Muscle of leg (tissue), 11 donors: ENCODE results near the gene OR7C1. TPM values are rescaled to one million over a fixed set of nuclear protein-coding genes. Genes with fewer than 3 reads are reported as not detected.
"Not testable (repeated sequence)": the region's sequence is repeated elsewhere in the genome, so short reads cannot be mapped to it uniquely, and the experiment has no call there.

Experiments
- DNase-seq: peaks from one replicate; pipeline ENCODE4 v3.0.0; 2013
- H3K27ac ChIP-seq: one replicate; pipeline ENCODE4 v1.5.1; 2013; ENCODE audit warnings: mild to moderate bottlenecking, low read length, control low read depth
- H3K27me3 ChIP-seq: one replicate; pipeline ENCODE4 v1.6.1; 2013; ENCODE audit warnings: low read length; ENCODE audit not compliant: control insufficient read depth, insufficient read depth
- H3K36me3 ChIP-seq: one replicate; pipeline ENCODE4 v1.6.1; 2013; ENCODE audit warnings: low read length; ENCODE audit not compliant: control insufficient read depth, insufficient read depth
- H3K4me1 ChIP-seq: one replicate; pipeline ENCODE4 v1.6.1; 2013; ENCODE audit warnings: low read length; ENCODE audit not compliant: control insufficient read depth, insufficient read depth
- H3K4me3 ChIP-seq: one replicate; pipeline ENCODE4 v1.5.1; 2013; ENCODE audit warnings: low read length, control low read depth
- H3K9me3 ChIP-seq: replicated peaks from 2 replicates; pipeline ENCODE4 v1.6.1; 2013; ENCODE audit warnings: low read depth, low read length; ENCODE audit not compliant: control insufficient read depth
- WGBS: methylation state at CpG from one replicate; pipeline ENCODE4 v1.1.5; 2013; ENCODE audit warnings: missing lambda C conversion rate; ENCODE audit not compliant: insufficient coverage; 5-methylcytosine and 5-hydroxymethylcytosine counted together
- polyA plus RNA-seq, 8 donors: library from polyadenylated mRNA; unstranded; fragments of 120-200 nt; gene quantifications; one replicate each; pipeline versions ENCODE4 v1.2.1 to v1.2.3, GENCODE V29; 2013; ENCODE audit warnings: inconsistent platforms in 1 of 8, low replicate concordance in 1 of 8; ENCODE audit not compliant: insufficient read length in 8 of 8, insufficient read depth in 1 of 8
- total RNA-seq: library from RNA; stranded (reverse); fragments of 120-200 nt; gene quantifications from one replicate; pipeline ENCODE4 v1.2.4, GENCODE V29; 2013

Gene OR7C1
- total and polyA plus RNA-seq, 9 donors, result 0.04 to 0.29 (median 0.15) TPM

DNA sequence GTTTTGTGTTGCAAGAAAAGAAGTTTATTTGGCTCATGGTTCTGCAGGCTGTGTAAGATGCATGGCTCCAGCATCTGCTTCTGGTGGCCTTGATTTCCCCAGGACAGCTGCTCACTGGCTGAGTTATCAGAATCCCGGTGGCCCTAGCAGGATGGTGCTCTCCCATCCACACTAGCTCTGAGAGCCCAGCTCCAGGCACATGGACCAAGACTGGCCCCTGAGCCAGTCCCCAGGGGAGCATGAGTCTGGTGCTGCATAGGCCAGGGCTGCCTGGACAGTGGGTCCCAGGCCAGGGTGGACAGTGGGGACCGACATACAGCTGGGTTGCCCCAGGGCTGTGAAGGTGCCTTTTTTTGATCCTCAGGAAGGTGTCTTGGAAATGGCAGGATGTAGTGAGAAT lies 67.0 kb downstream of the OR7C1 start:
- Histone ChIP-seq H3K27ac (no peak overlapping the region), H3K4me3 (no peak overlapping the region), H3K36me3 (no peaks in the 10 kb centered on the region), H3K9me3 (no peaks in the 10 kb centered on the region), H3K4me1 (no peaks in the 10 kb centered on the region), H3K27me3 (no peaks in the 10 kb centered on the region)
- no peak for DNase-seq
- WGBS, result 93% methylated on average over 2 of the region's 2 CpGs

- Histone ChIP-seq H3K4me3 (no peak overlapping the region), H3K4me1 (no peaks in the 10 kb centered on the region), H3K27ac (no peak overlapping the region), H3K36me3 (no peaks in the 10 kb centered on the region), H3K27me3 (no peaks in the 10 kb centered on the region), H3K9me3 (no peaks in the 10 kb centered on the region)
- no peak for DNase-seq
- WGBS, result no CpG with 5 or more reads among the region's 2 CpGs
These were observed 67.5 kb downstream of the OR7C1 start for GRCh38 chr19:14767466-14767971.

GRCh38 chr19:14765841-14766240 lies 69.1 kb downstream of the OR7C1 start:
- H3K4me1 ChIP-seq, H3K9me3 ChIP-seq, DNase-seq, H3K27me3 ChIP-seq, H3K4me3 ChIP-seq, H3K27ac ChIP-seq, H3K36me3 ChIP-seq: not testable (repeated sequence)
- WGBS, result no CpG with 5 or more reads among the region's 15 CpGs

DNA sequence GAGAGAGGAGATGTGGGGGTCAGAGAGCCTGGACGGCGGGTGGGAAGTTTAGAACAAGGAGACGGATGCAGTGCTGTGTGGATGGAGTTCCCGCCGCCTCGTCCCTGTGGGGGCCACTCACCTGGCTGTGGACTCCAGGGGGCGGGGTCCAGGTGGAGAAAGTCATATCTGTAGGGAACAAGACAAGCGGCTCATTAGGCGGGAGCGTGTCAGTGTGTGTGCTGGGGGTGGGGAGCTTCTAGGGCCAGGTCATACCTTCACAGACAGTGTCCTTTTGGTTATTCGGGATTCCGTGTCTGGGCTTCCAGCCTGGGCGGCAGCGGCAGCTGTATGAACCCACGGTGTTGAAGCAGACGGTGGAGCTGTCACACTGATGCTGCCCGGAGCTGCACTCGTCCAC lies 69.6 kb downstream of the OR7C1 start:
- WGBS, result no CpG with 5 or more reads among the region's 18 CpGs
- not testable (repeated sequence) for H3K27me3 ChIP-seq, H3K27ac ChIP-seq, DNase-seq, H3K4me3 ChIP-seq, H3K4me1 ChIP-seq, H3K36me3 ChIP-seq, H3K9me3 ChIP-seq

DNA sequence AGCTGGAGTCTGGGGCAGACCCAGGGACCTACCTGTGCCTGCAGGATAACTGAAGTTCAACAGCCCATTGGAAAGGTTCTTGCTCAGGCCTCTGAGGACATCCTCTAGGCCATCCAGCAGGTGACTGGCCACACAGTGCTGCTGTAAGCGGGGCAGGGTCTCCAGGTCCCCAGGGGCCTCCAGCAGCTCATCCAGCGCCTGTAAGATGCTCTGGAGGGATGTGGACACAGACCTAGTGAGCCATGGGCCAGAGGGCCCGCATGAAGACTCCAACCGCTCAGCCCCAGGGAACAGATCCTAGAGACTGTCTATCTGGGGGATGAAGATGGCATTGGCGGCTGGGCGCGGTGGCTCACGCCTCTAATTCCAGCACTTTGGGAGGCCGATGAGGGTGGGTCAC lies 70.6 kb downstream of the OR7C1 start:
- Histone ChIP-seq H3K9me3 (no peaks in the 10 kb centered on the region), H3K36me3 (no peaks in the 10 kb centered on the region), H3K4me1 (no peaks in the 10 kb centered on the region), H3K4me3 (no peak overlapping the region), H3K27me3 (no peaks in the 10 kb centered on the region), H3K27ac (no peak overlapping the region)
- DNase-seq, result no peak
- WGBS, result 82% methylated on average over 6 of the region's 9 CpGs

DNA sequence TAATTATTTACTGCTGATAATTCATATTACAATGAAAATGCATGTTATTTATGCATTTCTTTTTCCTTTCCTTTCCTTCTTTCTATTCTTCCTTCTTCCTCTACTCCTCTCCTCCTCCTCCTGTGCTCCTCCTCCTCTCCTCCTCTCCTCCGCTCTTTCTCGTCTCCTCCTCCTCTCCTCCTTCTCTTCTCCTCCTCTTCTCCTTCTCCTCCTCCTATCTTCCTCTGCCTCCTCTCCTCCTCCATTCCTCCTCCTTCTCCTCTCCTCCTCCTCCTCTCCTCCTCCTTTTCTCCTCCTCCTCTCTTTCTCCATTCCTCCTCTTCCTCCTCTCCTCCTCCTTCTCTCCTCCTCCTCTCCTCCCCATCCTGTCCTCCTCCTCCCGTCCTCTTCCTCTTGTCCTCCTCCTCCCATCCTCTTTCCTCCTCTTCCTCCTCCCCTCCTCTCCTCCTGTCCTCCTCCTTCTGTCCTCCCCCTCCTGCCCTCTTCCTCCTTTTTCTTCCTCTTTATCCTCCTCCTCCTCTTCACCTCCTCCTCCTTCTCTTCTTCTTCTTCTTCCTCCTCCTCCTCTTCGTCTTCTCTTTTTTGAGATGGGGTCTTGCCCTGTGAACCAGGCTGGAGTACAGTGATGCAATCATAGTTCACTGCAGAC lies 71.4 kb downstream of the OR7C1 start:
- Histone ChIP-seq H3K27ac (no peak overlapping the region), H3K4me3 (no peak overlapping the region), H3K4me1 (no peaks in the 10 kb centered on the region), H3K36me3 (no peaks in the 10 kb centered on the region), H3K27me3 (no peaks in the 10 kb centered on the region), H3K9me3 (no peaks in the 10 kb centered on the region)
- WGBS, result 73% methylated on average over 4 of the region's 4 CpGs
- no peak for DNase-seq

DNA sequence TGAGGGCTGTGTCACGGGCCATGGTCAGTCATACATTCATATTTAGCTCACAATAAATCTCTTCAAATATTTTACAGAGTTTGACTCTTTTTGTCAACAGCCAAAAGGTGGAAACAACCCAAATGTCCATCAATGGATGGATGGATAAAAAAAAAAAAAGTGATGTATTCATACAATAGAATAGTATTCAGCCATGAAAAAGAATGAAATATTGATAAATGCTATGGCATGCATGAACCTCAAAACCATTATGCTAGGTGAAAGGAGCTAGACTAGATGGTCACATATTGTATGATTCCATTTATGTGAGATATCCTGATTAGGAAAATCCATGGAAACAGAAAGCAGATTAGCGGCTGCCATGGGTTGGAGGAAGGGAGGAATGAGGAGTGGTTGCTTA lies 72.9 kb downstream of the OR7C1 start:
- DNase-seq, result no peak
- Histone ChIP-seq H3K4me3 (no peak overlapping the region), H3K4me1 (no peaks in the 10 kb centered on the region), H3K9me3 (no peaks in the 10 kb centered on the region), H3K36me3 (no peaks in the 10 kb centered on the region), H3K27ac (no peak overlapping the region), H3K27me3 (no peaks in the 10 kb centered on the region)
- 100% methylated on average over 1 of the region's 2 CpGs for WGBS

DNA sequence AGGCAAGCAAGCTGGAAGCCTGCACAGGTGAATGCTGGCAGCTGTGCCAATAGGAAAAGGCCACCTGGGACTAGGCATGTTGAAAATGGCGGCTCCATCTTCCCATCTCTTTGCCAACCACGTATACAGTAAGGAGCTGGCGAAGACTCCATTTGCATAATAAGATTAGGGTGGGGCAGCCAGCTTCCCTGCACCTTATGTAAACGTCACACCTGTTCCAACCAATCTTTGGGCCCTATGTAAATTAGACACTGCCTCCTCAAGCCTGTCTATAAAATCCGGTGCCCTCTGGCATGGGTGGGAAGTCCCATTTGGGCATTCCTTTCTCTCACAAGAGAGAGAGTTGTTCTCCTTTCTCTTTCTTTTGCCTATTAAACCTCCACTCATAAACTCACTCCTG lies 73.4 kb downstream of the OR7C1 start:
- no peaks in the 10 kb centered on the region for H3K4me1 ChIP-seq
- DNase-seq, result no peak
- H3K27ac ChIP-seq, result no peak overlapping the region
- no peak overlapping the region for H3K4me3 ChIP-seq
- 60% methylated on average over 2 of the region's 5 CpGs for WGBS
- H3K9me3 ChIP-seq, result no peaks in the 10 kb centered on the region
- no peaks in the 10 kb centered on the region for H3K36me3 ChIP-seq
- H3K27me3 ChIP-seq, result no peaks in the 10 kb centered on the region

GRCh38 chr19:14758816-14759215 lies 76.2 kb downstream of the OR7C1 start:
- Histone ChIP-seq H3K27ac (no peak overlapping the region), H3K4me3 (no peak overlapping the region), H3K27me3 (no peaks in the 10 kb centered on the region), H3K36me3 (no peaks in the 10 kb centered on the region), H3K4me1 (no peaks in the 10 kb centered on the region), H3K9me3 (no peaks in the 10 kb centered on the region)
- 50% methylated on average over 3 of the region's 16 CpGs for WGBS
- DNase-seq, result no peak

GRCh38 chr19:14748601-14749000 lies 86.4 kb downstream of the OR7C1 start:
- H3K27ac ChIP-seq, result no peak overlapping the region
- H3K9me3 ChIP-seq, result no peaks in the 10 kb centered on the region
- WGBS, result 100% methylated on average over 1 of the region's 6 CpGs
- no peak overlapping the region for H3K4me3 ChIP-seq
- DNase-seq, result no peak
- H3K27me3 ChIP-seq, result no peaks in the 10 kb centered on the region
- H3K4me1 ChIP-seq, result no peaks in the 10 kb centered on the region
- no peaks in the 10 kb centered on the region for H3K36me3 ChIP-seq
